CD4-positive, alpha-beta T cell treated with Interleukin-4 for 4 hours (primary cell): Measurements from ENCODE around the gene BCL11B.

Experiments used
- DNase-seq: peaks from one replicate; pipeline ENCODE4 v3.0.0-alpha.2; 2020

The BCL11B gene

GRCh38 chr14:99271951-99272631 is at the start of gene BCL11B:
Gene BCL11B, minus strand, starts transcription at chr14:99272197. Its CDS starts 979 bp downstream, at chr14:99271218.
- peak; percentile 97 for DNase-seq

- no peak for DNase-seq
Measured at GRCh38 chr14:99321236-99321925, 49.4 kb upstream of the BCL11B start.

- DNase-seq: no peak
Measured at GRCh38 chr14:99320621-99321235, 48.7 kb upstream of the BCL11B start.

- peak; percentile 68 for DNase-seq
Measured at GRCh38 chr14:99320105-99320572, 48.1 kb upstream of the BCL11B start.

GRCh38 chr14:99318959-99319295 is 46.9 kb upstream of the BCL11B start:
- no peak for DNase-seq

GRCh38 chr14:99318091-99318958 is 46.3 kb upstream of the BCL11B start:
- DNase-seq: no peak

- DNase-seq: no peak
Measured at GRCh38 chr14:99317231-99318090, 45.5 kb upstream of the BCL11B start.

GRCh38 chr14:99316281-99317163 is 44.5 kb upstream of the BCL11B start:
- no peak for DNase-seq

- peak; percentile 18 for DNase-seq
Measured at GRCh38 chr14:99315197-99315596, 43.2 kb upstream of the BCL11B start.

GRCh38 chr14:99314623-99315022 is 42.6 kb upstream of the BCL11B start:
- DNase-seq: no peak

GRCh38 chr14:99313234-99313633 is 41.2 kb upstream of the BCL11B start:
- DNase-seq: no peak

- DNase-seq: no peak
Measured at GRCh38 chr14:99312106-99312505, 40.1 kb upstream of the BCL11B start.

- DNase-seq: no peak
Measured at GRCh38 chr14:99309220-99309766, 37.3 kb upstream of the BCL11B start.

GRCh38 chr14:99304208-99304607 is 32.2 kb upstream of the BCL11B start:
- no peak for DNase-seq

- no peak for DNase-seq
Measured at GRCh38 chr14:99300190-99300589, 28.2 kb upstream of the BCL11B start.

- no peak for DNase-seq
Measured at GRCh38 chr14:99296517-99296916, 24.5 kb upstream of the BCL11B start.

- DNase-seq: no peak
Measured at GRCh38 chr14:99289394-99290189, 17.6 kb upstream of the BCL11B start.

- no peak for DNase-seq
Measured at GRCh38 chr14:99288948-99289347, 17.0 kb upstream of the BCL11B start.

- peak; percentile 62 for DNase-seq
Measured at GRCh38 chr14:99287269-99287942, 15.4 kb upstream of the BCL11B start.
